T-helper 2 cell treated with Interferon-gamma antibody and Interleukin-4, amounts not matched to agents 5 μg/mL and 100 μg/mL, for 36 hours (primary cell): Measurements from ENCODE around the gene MRPS7.

Experiments
- DNase-seq: peaks from one replicate; pipeline ENCODE4 v3.0.0; 2021; ENCODE audit warnings: low spot score
- H3K27ac Mint-ChIP-seq: one replicate; pipeline ENCODE4 v1.8.0; 2021; ENCODE audit warnings: mild to moderate bottlenecking, mixed read lengths
- H3K27me3 Mint-ChIP-seq: one replicate; pipeline ENCODE4 v1.8.0; 2021; ENCODE audit warnings: low read depth, mixed read lengths
- H3K36me3 Mint-ChIP-seq: one replicate; pipeline ENCODE4 v1.8.0; 2021; ENCODE audit warnings: low read depth, mixed read lengths
- H3K4me1 Mint-ChIP-seq: one replicate; pipeline ENCODE4 v1.8.0; 2021; ENCODE audit warnings: low read depth, mixed read lengths
- H3K4me3 Mint-ChIP-seq: one replicate; pipeline ENCODE4 v1.8.0; 2022; ENCODE audit warnings: mild to moderate bottlenecking, moderate library complexity, mixed read lengths
- H3K9me3 Mint-ChIP-seq: one replicate; pipeline ENCODE4 v1.8.0; 2021; ENCODE audit warnings: mixed read lengths

Gene MRPS7

DNA sequence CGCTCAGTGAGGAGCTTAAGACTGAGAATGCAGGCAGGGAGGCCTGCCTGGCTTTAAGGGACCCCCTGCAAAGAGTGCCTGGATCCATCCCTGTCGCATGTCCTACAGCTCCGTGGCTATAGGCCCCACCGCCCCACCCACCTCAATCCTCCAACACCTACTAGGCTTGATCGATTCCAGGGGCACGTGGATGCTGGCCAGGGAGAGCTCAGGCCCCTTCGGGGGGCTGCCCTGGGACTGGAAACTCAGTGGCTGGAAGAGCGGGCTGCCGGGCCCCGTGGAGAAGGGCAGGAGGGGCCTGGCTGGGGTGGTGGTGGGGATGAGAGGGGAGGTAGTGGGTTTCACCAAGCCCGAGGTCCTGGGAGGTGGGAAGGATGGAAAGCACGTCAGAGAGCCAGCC lies 22.5 kb upstream of the MRPS7 start:
- no peaks in the 10 kb centered on the region for H3K9me3 Mint-ChIP-seq
- no peaks in the 10 kb centered on the region for H3K27me3 Mint-ChIP-seq
- H3K4me1 Mint-ChIP-seq = peaks cover 7% of the 10 kb centered on the region
- H3K27ac Mint-ChIP-seq = peak overlapping the region; percentile 80
- peaks cover 66% of the 10 kb centered on the region for H3K36me3 Mint-ChIP-seq
- H3K4me3 Mint-ChIP-seq = no peak overlapping the region
- no peak for DNase-seq

DNA sequence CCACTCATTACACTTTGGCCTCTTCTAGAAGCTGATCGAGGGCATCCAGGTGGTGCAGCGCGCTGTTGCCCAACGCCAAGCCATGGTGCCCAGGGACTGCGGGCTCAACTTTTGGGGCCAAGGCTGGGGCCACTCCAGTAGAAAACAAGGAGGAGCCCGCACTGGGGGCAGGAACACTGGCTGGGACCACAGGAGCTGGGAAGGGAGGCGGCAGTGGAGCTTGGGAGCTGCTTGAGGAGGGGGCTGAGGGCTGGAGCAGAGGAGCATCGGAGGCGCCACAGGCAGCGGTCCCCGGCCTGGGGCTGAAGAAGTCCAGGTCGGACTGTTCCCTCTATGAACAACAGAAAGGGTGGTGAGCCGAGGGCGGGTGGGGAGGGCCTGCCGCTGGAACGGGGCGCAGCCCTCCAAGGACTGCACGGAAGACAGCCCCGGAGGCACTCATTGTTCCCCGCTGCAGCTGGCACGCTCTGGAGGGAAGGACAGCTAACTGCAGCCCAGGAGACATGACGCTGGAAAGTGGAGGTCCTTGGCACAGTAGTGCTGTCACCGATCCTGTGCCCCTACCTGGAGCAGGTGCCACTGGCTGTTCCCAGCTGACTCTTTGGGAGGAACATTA lies 21.8 kb upstream of the MRPS7 start:
- H3K36me3 Mint-ChIP-seq = peaks cover 64% of the 10 kb centered on the region
- no peaks in the 10 kb centered on the region for H3K27me3 Mint-ChIP-seq
- H3K4me3 Mint-ChIP-seq = no peak overlapping the region
- no peak for DNase-seq
- no peak overlapping the region for H3K27ac Mint-ChIP-seq
- H3K9me3 Mint-ChIP-seq = no peaks in the 10 kb centered on the region
- H3K4me1 Mint-ChIP-seq = peaks cover 11% of the 10 kb centered on the region

DNA sequence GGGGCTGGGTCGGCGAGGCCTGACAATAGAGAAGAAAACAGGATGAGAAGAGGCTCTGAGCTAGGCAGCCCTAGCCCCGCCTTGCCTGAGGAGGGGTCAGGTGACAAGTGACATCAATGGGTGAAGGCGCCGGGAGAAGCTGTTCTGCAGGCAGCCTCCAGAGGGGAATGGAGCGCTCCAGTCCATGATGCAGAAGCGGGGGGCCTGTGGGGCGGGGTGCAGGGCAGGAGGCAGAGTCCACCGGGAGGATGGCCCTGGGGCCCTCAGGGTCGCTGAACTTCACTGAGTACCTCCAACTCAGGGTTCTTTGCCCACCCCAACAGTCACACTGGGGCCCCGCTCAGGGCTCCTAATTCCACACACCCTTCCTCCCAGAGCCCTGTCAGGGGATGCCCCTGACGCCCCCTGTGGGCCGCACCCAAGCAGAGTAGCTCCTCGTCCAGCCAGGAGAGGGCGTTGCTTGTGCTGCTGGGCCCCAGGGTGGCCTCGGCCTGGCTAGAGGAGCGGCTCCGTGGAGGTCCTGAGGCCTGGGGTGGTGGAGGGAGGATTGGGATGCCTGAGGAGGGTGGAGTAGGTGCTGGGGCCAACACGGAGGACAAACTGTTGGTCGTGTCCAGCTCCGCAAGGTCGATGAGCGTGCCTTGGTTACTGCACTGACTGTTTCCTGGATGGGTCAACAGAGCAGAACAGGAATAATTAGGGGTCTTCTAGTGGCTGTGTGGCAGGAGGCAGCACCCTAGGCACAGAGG lies 21.1 kb upstream of the MRPS7 start:
- Mint-ChIP-seq H3K4me1 (peaks cover 11% of the 10 kb centered on the region), H3K4me3 (no peak overlapping the region), H3K9me3 (no peaks in the 10 kb centered on the region), H3K36me3 (peaks cover 59% of the 10 kb centered on the region), H3K27ac (no peak overlapping the region), H3K27me3 (no peaks in the 10 kb centered on the region)
- peak; percentile 26 for DNase-seq

DNA sequence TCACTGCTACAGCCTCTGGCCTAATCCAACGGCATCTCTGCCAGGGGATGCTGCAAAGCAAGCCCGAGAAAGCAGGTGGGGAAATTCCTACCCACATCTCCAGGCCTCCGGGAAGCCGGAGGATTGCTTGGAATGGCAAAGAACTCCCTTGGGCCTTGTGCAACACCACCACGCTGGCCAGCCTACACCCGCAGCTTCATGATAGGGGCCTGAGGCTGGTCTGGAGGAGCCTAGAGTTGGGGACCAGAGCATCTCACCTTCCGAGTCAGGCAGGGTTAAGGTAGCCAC lies 20.6 kb upstream of the MRPS7 start:
- Mint-ChIP-seq H3K4me1 (peaks cover 11% of the 10 kb centered on the region), H3K9me3 (no peaks in the 10 kb centered on the region), H3K4me3 (no peak overlapping the region), H3K27ac (no peak overlapping the region), H3K36me3 (peaks cover 64% of the 10 kb centered on the region), H3K27me3 (no peaks in the 10 kb centered on the region)
- no peak for DNase-seq

DNA sequence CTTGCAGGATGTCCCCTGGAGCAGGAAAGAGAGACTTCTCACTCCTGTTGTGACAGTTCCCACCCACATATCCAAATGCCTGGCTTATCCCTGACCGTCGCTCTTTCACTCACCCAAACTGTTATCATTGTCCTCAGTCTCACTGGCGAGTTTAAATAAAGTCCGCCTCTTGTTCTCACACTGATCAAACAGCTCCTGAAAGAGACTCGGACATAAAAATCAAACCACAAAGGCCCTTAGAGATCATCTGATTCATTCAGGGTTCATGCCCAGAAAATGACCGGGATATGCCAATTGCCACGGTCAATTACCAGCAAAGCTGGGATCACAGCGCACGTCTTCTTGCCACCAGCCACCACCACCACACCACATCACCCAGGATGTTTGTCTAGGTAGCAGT lies 20.2 kb upstream of the MRPS7 start:
- no peak overlapping the region for H3K27ac Mint-ChIP-seq
- H3K4me3 Mint-ChIP-seq = no peak overlapping the region
- no peaks in the 10 kb centered on the region for H3K9me3 Mint-ChIP-seq
- H3K4me1 Mint-ChIP-seq = peaks cover 11% of the 10 kb centered on the region
- H3K36me3 Mint-ChIP-seq = peaks cover 67% of the 10 kb centered on the region
- no peaks in the 10 kb centered on the region for H3K27me3 Mint-ChIP-seq
- no peak for DNase-seq

DNA sequence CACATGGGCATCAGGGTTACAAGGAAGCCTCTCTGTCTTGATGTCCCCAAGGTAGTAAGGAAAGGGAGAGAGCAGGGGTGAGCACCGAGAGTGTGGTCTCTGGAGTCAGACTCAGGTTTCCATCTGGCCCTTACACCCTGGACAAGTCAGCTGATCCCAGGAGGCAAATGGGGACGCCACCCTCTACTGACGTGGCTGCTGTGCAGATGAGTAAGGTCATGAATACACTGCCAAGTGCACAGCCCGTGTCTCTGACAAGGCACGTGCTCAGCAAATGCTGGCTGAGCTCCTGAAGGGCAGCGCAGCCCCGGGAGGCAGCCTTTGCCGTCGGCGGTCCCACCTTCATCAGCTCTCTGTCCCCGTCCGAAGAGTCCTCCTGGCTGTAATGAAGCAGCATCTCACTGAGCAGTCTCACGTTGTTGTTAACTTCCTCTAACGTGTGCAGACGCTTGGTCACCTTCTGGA lies 19.7 kb upstream of the MRPS7 start:
- Mint-ChIP-seq H3K27me3 (no peaks in the 10 kb centered on the region), H3K9me3 (no peaks in the 10 kb centered on the region), H3K4me1 (peaks cover 15% of the 10 kb centered on the region), H3K36me3 (peaks cover 70% of the 10 kb centered on the region), H3K27ac (no peak overlapping the region), H3K4me3 (no peak overlapping the region)
- no peak for DNase-seq

DNA sequence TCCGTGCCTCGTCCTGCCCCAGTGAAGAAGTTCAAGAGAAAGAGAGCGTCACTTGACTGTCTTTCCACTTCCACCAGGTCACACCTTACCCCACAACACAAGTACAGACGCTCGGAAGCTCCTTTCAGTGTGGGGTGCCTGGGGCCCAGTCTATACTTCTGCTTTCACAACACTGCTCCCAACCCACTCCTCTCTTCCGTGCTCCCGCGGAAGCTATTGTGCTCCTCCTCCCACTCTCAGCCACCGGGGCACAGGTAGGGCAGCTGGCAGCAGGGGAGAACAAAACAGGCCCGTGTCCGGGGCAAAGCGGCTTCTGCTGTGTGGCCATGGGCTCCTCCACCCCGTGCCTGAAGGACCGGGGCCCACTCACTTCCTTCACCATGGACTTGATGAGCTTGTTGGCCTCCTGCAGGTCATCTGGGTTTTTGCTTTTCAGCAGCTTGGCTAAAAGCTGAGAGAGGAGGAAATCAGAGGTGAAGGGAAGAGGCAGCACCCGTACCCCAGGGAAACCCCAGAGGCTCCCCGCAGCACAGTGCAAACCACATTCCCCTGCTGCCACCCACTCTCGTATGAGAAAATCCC lies 19.1 kb upstream of the MRPS7 start:
- no peak overlapping the region for H3K4me3 Mint-ChIP-seq
- no peak for DNase-seq
- H3K4me1 Mint-ChIP-seq = peaks cover 17% of the 10 kb centered on the region
- H3K27me3 Mint-ChIP-seq = no peaks in the 10 kb centered on the region
- no peak overlapping the region for H3K27ac Mint-ChIP-seq
- peaks cover 66% of the 10 kb centered on the region for H3K36me3 Mint-ChIP-seq
- no peaks in the 10 kb centered on the region for H3K9me3 Mint-ChIP-seq

DNA sequence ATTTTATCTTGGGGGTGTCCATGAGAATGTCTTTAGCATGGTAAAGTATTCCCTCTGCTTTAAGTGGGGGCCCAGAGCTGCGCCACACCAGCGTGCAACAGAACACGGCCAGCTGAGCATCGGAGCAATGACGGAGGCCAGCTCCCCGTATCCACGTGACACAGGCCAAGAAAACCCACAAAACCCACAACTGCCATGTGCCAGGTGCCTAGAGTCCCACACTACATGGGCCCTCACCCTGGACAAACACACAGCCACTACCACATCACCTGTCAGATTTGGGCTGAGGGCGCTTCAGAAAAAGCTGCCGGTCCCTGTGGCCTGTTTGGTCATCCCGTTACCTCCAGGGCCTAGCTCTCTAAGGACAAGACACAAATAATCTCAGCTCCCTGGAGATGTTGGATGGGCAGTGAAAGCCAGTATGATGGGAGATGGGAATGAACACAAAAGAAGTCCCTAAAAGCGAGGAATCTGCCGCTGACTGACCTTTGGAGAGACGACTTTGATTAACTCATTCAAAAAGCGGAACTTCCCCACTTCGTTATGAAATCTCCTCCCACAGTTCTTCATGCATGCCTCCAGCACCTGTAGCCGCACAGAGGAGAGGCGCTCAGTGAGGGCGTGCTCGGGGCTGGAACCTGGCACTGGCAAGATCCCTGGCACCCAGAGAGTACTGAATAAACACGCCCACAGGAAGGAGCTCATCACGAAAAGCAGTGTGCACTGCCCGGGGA lies 17.4 kb upstream of the MRPS7 start:
- Mint-ChIP-seq H3K36me3 (peaks cover 52% of the 10 kb centered on the region), H3K4me1 (peaks cover 13% of the 10 kb centered on the region), H3K27ac (peak overlapping the region; percentile 4), H3K9me3 (no peaks in the 10 kb centered on the region), H3K27me3 (no peaks in the 10 kb centered on the region), H3K4me3 (no peak overlapping the region)
- DNase-seq = no peak

DNA sequence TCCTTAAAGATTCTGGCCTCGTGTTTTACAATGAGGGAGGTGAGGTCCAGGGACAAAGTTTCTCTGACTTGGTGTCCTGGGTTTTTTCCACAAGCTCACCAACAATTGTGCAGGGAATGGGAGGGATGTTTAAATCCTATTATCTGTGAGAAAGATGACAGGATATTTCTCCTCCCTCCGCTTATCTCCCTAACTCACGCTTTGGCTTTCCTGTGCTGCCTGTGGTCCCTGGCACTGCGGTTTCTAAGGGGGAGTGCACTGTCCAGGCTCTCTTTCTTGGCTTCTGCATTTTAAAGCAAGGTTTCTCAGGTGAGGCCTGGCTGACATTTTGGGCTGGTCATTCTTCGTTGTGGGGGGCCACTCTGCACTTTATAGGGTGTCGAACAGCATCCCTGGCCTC lies 16.7 kb upstream of the MRPS7 start:
- H3K4me1 Mint-ChIP-seq = peaks cover 20% of the 10 kb centered on the region
- no peak overlapping the region for H3K4me3 Mint-ChIP-seq
- no peak overlapping the region for H3K27ac Mint-ChIP-seq
- H3K36me3 Mint-ChIP-seq = peaks cover 50% of the 10 kb centered on the region
- DNase-seq = no peak
- no peaks in the 10 kb centered on the region for H3K9me3 Mint-ChIP-seq
- no peaks in the 10 kb centered on the region for H3K27me3 Mint-ChIP-seq

DNA sequence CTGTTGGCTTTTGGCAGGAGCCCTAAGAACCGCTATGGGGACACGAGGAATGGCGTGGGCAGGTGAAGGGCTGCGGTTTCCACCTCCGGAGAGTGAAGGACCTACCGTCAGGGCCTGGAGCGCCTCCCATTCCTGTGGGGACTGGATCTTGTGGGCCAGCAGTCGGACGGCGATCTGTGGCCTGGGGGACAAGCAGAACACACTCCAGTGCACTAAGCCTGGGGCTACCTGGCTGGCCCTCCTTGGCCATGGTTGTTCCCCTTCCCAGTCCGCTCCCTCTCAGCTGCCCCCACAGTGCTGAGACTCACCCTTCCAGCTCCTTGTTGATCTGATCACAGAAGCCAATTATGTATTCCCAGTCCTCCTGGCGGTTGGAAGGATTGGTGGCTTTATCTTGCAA lies 15.3 kb upstream of the MRPS7 start:
- H3K27me3 Mint-ChIP-seq = no peaks in the 10 kb centered on the region
- H3K4me1 Mint-ChIP-seq = peaks cover 30% of the 10 kb centered on the region
- H3K36me3 Mint-ChIP-seq = peaks cover 43% of the 10 kb centered on the region
- no peak overlapping the region for H3K4me3 Mint-ChIP-seq
- H3K9me3 Mint-ChIP-seq = no peaks in the 10 kb centered on the region
- DNase-seq = no peak
- H3K27ac Mint-ChIP-seq = no peak overlapping the region

DNA sequence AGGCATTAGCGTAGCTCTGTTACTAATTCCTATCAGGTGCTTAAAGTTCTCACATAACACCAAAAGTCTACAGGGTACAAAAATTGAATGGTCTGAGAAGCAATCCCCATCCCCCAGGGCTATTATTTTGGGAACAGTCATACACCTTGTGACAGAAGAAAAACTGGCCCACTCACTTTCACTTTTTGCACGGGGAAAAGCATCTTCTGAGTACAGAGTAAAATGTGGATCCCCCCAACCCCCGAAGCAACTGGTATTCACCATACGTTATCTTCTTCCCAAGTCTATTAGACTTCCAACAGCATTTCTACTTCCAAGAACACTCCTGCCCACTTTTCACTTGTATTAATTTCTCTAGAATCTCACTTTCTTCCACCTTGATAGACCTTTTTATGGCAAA lies 12.1 kb upstream of the MRPS7 start:
- Mint-ChIP-seq H3K4me1 (peaks cover 32% of the 10 kb centered on the region), H3K27me3 (no peaks in the 10 kb centered on the region), H3K36me3 (peaks cover 19% of the 10 kb centered on the region), H3K4me3 (peak overlapping the region; percentile 79), H3K9me3 (no peaks in the 10 kb centered on the region), H3K27ac (peak overlapping the region; percentile 95)
- no peak for DNase-seq

DNA sequence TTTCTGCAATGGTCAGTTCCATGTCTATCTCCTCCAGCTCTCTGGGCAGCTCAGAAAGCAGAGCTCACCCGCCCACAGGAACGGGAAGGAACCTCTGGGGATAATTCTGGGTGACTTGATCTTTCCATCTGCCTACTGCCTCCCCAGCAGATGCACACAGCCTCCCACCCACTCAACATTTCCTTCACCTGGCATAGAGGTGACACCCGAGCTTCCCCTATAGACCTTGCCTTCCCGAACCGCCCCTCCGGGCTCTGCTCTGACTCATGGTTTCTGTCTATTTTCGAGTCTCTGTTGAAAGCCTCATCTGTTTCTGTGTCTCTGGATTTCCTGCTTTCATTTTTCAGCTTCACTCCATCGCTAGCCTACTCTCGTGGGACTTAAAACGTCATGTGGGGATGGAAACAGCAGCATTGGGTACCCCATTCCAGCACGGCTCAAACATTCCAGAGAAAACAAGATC lies 11.6 kb upstream of the MRPS7 start:
- DNase-seq = peak; percentile 85
- Mint-ChIP-seq H3K27me3 (no peaks in the 10 kb centered on the region), H3K9me3 (no peaks in the 10 kb centered on the region), H3K36me3 (peaks cover 17% of the 10 kb centered on the region), H3K4me1 (peaks cover 31% of the 10 kb centered on the region), H3K27ac (peak overlapping the region; percentile 95), H3K4me3 (peak overlapping the region; percentile 79)

DNA sequence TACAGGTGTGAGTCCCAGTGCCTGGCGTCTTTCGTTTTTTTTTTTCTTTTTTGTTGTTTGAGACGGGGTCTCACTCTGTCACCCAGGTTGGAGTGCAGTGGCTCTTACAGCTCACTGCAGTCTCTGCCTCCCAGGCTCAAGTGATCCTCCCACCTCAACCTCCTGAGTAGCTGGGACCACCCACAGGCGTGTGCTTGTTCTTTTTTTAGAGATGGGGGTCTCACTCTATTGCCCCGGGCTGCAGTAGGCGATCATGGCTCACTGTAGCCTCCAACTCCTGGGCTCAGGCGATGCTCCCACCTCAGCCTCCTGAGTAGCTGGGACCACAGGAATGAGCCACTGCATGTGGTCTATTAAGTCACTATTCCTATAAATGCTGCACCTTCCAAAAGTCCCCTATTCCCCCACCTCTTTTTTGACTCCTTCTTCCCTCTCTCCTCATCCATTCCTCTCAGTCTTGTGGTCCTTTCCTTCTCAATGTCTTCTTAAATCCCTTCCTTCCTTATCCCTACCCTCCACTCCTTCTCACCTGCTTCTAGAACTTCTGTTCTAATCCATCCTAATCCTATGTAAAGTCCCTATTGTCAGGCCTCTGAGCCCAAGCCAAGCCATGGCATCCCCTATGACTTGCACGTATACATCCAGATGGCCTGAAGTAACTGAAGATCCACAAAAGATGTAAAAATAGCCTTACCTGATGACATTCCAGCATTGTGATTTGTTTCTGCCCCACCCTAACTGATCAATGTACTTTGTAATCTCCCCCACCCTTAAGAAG lies 9.5 kb upstream of the MRPS7 start:
- Mint-ChIP-seq H3K27ac (peak overlapping the region; percentile 58), H3K9me3 (no peaks in the 10 kb centered on the region), H3K4me3 (no peak overlapping the region), H3K4me1 (peaks cover 34% of the 10 kb centered on the region), H3K27me3 (no peaks in the 10 kb centered on the region), H3K36me3 (peaks cover 3% of the 10 kb centered on the region)
- DNase-seq = no peak
